A673 (cell line): ENCODE data around the gene SAMD4B.

ENCODE experiments used
- CTCF ChIP-seq: fragments of 300-800, 200-600 bp; sonication (generic); conservative IDR thresholded peaks from 2 replicates; pipeline ENCODE4 v1.5.1; 2017; ENCODE audit warnings: low read depth, mild to moderate bottlenecking, antibody characterized with exemption, low read length, moderate library complexity, mixed read lengths
- EZH2 ChIP-seq: fragments of 200-600 bp; sonication (generic); IDR thresholded peaks from 2 replicates; pipeline ENCODE4 v1.6.1; 2017; ENCODE audit warnings: borderline replicate concordance, low read depth, mild to moderate bottlenecking, mixed read lengths, antibody characterized with exemption, low read length; ENCODE audit not compliant: poor library complexity, severe bottlenecking

- no peak for TF ChIP-seq CTCF
- TF ChIP-seq EZH2: no peak
Measured at GRCh38 chr19:39296055-39296645, 46.1 kb upstream of the SAMD4B start, which contains the start of gene IFNL1.
